AG20443 (cell line): ENCODE data around the gene POMZP3.
"Not testable (repeated sequence)": the region's sequence is repeated elsewhere in the genome, so short reads cannot be mapped to it uniquely, and the experiment has no call there.

Experiments
- DNase-seq: peaks from one replicate; pipeline ENCODE4 v3.0.0; 2012; ENCODE audit warnings: low spot score, mixed read lengths

The POMZP3 gene

GRCh38 chr7:76626989-76627642 lies at the start of gene POMZP3:
POMZP3 (minus strand) TSS chr7:76627279; CDS start chr7:76626064, 1,215 bp downstream.
- not testable (repeated sequence) for DNase-seq

DNA sequence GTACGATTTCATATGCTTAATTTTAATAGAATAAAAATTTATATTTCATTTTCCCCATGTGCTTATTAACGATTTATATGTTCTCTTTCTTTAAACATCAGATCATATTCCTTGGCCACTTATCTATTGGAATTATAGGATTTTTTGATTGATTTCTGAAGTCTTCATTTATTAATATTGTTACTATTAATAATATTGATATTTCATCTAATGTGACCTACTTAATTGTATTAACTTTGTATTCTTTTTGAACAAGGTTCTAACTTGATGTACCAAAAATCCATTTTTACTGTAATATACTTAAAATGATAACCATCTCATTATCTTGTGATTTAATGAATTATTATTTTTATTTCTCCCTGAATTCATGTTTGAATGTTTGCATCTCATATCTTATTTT lies 48.7 kb upstream of the POMZP3 start:
- DNase-seq: not testable (repeated sequence)

DNA sequence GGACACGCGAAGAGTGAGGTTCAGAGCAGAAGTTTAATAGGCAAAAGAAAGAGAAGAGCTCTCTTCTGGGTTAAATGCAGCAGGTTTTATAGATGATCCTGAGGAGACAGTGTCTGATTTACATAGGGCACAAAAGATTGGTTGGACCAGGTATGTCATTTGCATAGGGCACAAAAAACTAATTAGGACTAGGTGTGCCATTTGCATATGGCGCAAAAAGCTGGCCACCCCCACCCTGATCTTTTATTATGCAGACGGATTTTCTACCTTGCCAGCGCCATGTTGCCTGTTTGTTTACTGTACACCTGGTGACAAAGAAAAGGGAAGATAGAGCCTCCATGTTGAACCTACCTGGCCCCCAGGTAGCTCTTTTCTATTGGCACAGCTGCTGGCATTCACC lies 46.3 kb upstream of the POMZP3 start:
- DNase-seq: not testable (repeated sequence)

GRCh38 chr7:76659212-76659611 lies 32.1 kb upstream of the POMZP3 start:
- not testable (repeated sequence) for DNase-seq

GRCh38 chr7:76656425-76656824 lies 29.3 kb upstream of the POMZP3 start:
- DNase-seq: not testable (repeated sequence)

DNA sequence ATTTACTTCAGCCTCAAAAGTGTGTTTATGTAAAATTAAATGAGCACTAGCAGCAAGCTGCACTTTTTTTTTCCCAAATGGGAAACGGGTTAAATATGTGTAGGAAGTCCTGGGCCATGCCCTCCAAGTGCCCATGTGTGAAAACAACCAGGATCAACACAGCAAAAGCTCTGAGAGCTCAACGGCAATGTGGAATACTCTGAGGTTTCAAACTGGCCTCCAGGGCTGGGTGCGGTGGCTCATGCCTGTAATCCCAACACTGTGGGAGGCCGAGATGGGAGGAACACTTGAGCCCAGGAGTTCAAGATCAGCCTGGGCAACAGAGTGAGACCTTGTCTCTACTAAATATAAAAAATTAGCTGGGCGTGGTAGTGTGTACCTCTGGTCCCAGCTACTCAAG lies 15.5 kb upstream of the POMZP3 start:
- DNase-seq: not testable (repeated sequence)

GRCh38 chr7:76637061-76637691 lies 10.1 kb upstream of the POMZP3 start:
- DNase-seq: not testable (repeated sequence)

GRCh38 chr7:76626581-76626980 lies 498 bp downstream of the POMZP3 start:
- DNase-seq: not testable (repeated sequence)

DNA sequence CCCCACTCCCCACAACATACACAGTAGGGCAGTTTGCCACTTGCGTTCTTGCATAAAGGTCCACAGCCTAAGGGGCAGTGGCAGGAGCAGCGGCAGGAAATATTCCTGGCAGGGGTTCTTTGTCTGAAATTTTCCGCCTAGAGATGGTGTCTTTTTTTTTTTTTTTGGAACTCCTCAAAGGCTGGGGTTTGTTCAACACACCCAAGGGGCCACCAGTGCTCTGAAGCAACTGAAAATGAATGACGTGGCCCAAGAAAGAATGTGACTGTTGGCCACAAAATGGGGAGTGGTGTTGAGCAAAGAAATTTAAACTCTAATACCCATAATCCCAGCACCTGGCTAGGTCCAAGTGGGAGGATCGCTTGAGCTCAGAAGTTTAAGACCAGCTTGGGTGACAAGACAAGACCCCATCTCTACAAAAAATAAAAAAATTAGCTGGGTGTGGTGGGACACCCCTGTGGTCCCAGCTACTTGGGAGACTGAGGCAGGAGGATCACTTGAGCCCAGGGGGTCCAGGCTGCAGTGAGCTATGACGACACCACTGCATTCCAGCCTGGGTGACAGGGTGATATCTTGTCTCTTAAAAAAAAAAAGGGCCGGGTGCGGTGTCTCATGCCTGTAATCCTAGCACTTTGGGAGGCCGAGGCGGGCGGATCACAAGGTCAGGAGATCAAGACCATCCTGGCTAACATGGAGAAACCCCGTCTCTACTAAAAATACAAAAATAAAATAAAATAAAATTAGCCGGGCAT lies 7.5 kb downstream of the POMZP3 start:
- DNase-seq: not testable (repeated sequence)

DNA sequence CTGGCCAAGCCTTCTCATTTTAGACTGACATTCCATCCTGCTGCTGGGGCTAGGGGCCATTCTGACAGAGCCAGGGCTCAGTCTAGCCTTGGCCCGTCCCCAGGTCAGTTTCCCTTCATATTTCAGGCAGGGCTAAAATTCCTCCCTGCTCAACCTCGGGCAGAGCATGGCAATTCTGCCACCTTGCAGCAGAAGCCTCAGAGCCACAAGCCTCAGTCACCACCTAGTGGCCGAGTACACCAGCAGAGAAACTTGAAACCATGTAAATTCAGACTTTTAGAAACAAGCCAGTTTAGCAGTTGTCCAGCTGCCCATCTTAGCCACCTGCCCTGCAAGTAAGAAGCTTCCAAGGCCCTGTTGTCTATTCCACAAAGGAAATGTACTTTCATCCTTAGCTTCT lies 13.3 kb downstream of the POMZP3 start:
- not testable (repeated sequence) for DNase-seq

DNA sequence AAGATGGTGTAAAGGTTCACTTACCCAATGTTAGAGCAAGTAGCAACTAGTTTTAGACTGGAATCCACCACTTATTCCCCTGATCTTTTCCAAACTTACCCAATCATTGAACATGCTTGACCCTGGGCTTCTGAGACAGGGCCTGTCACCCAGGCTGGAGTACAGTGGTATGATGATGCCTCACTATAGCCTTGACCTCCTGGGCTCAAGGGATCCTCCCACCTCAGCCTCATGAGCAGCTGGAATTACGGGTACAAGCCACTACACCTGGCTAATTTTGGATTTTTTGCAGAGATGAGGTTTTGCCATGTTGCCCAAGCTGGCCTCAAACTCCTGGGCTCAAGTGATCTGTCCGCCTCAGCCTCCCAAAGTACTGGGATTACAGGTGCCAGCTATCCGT lies 14.8 kb downstream of the POMZP3 start:
- DNase-seq: not testable (repeated sequence)

DNA sequence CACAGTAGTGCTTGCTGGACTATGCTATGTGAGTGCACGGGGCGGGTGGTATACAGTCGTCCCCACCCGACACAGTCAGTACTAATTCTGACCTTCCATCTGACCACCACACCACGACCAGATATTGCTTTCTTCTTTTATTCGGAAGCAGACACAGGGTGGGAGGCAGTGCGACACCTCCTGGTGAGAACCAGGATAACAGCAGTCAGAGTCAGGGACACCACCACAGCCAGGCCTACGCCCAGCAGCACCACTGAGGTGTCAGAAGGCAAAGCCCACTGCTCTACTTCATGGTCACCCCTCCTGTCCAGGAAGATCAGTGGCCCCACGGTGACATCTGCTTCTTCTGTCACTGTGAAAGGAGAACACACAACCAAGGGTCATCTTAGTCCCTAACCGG lies 17.2 kb downstream of the POMZP3 start:
- not testable (repeated sequence) for DNase-seq

- DNase-seq: peak; percentile 1
Observed at GRCh38 chr7:76608469-76608868, 18.6 kb downstream of the POMZP3 start.

DNA sequence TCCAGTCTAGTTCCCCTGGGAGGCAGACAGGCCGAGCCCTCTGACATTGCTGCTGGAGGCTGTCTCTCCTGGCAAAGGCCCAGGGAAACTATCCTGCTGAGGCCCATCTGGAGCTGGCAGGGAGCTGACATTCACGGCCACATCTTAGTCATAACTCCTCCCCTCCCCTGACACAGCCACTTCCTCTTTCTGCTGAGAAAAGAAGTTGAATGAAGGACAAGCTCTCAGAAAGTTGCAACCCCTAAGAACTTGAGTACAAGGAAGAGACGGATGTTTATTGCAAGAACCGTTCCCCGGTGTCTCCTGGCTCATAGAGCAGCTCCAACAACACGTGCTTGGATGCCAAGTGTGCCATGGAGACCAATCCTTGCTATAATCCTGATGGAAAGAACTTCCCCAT lies 21.1 kb downstream of the POMZP3 start:
- not testable (repeated sequence) for DNase-seq

GRCh38 chr7:76600650-76601049 lies 26.4 kb downstream of the POMZP3 start:
- not testable (repeated sequence) for DNase-seq

- DNase-seq: not testable (repeated sequence)
Observed at GRCh38 chr7:76600116-76600482, 27.0 kb downstream of the POMZP3 start.

DNA sequence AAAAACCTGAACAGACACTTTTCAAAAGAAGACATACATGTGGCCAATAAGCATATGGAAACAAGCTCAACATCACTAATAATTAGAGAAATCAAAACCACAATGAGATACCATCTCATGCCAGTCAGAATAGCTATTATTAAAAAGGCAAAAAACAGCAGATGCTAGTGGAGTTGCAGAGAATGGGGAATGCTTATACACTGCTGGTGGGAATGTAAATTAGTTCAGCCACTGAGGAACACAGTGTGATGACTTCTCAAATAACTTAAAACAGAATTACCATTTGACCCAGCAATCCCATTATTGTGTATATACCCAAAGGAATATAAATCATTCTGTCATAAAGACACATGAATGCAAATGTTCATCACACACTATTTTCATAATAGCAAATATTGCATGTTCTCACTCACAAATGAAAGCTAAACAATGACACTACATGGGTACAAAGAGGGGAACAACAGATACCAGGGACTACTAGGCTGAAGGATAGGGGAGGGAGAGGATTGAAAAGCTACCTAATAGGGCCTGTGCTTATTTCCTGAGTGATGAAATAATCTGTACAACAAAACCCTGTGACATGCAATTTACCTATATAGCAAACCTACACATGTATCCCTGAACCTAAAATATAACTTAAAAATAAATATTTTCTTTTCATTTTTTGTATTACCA lies 28.4 kb downstream of the POMZP3 start:
- not testable (repeated sequence) for DNase-seq

DNA sequence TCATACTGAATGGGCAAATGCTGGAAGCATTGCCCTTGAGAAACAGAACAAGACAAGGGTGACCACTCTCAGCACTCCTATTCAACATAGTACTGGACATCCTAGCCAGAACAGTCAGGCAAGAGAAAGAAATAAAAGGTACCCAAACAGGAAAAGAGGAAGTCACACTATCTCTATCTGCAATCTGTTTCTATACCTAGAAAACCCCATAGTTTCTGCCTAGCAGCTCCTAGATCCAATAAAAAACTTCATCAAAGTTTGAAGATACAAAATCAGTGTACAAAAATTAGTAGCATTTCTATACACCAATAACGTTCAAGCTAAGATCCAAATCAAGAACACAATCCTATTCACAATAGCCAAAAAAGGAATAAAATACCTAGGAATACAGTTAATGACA lies 29.8 kb downstream of the POMZP3 start:
- DNase-seq: not testable (repeated sequence)

GRCh38 chr7:76592694-76593093 lies 34.4 kb downstream of the POMZP3 start:
- DNase-seq: not testable (repeated sequence)

GRCh38 chr7:76591602-76592304 lies 35.3 kb downstream of the POMZP3 start:
- not testable (repeated sequence) for DNase-seq

- not testable (repeated sequence) for DNase-seq
Observed at GRCh38 chr7:76591033-76591432, 36.0 kb downstream of the POMZP3 start.

GRCh38 chr7:76588586-76588985 lies 38.5 kb downstream of the POMZP3 start:
- not testable (repeated sequence) for DNase-seq
